ENCODE results near the gene SDF2.

GRCh38 chr17:28707339-28707720 is 45.6 kb upstream of the SDF2 start:
- TF ChIP-seq CTCF (conservative IDR thresholded peaks at IDR 0.05; ENCODE audit: low read depth, low read length): no peak
- TF ChIP-seq POLR2A (IDR thresholded peaks at IDR 0.05; ENCODE audit: low read depth, low read length): no peak
- no peak for TF ChIP-seq RFX5 (IDR thresholded peaks at IDR 0.05; ENCODE audit: low read depth, low read length)
- no peak for TF ChIP-seq CEBPB (IDR thresholded peaks at IDR 0.05; ENCODE audit: low read depth, low read length)
- TF ChIP-seq ELK1 (IDR thresholded peaks at IDR 0.05; ENCODE audit: borderline replicate concordance, low read depth, low read length): no peak
- no peak for TF ChIP-seq MAFK (IDR thresholded peaks at IDR 0.05; ENCODE audit: low read depth, low read length)
- TF ChIP-seq USF2 (IDR thresholded peaks at IDR 0.05; ENCODE audit: low read depth, low read length): no peak
- TF ChIP-seq RAD21 (IDR thresholded peaks at IDR 0.05; ENCODE audit: low read length): no peak
- TF ChIP-seq MAZ (IDR thresholded peaks at IDR 0.05; ENCODE audit: borderline replicate concordance, low read depth, low read length): no peak
- no peak for TF ChIP-seq SMC3 (IDR thresholded peaks at IDR 0.05; ENCODE audit: low read depth, low read length)
- no peak for TF ChIP-seq MXI1 (IDR thresholded peaks at IDR 0.05; ENCODE audit: borderline replicate concordance, low read depth, low read length)
- TF ChIP-seq RCOR1 (IDR thresholded peaks at IDR 0.05; ENCODE audit: insufficient replicate concordance, low read length): no peak
